HCT116 (cell line): ENCODE data around the gene MROH7. TPM values are rescaled to one million over a fixed set of nuclear protein-coding genes. Genes with fewer than 3 reads are reported as not detected.

Source experiments
- ATAC-seq: fragments of 200-7000 bp; cut with Tn5 transposase; 2 replicates; pipeline ENCODE4 v1.9.1; 2020; ENCODE audit warnings: mild to moderate bottlenecking, moderate library complexity
- BruUV-seq: library from RNA; stranded (reverse); fragments of 400-500 nt; replicated peaks from 2 replicates; lab custom pipeline; 2021; lab: Mats Ljungman, UMichigan
- CTCF ChIA-PET: fragments of 300-600 bp; sonication (Branson Sonifier 250); formaldehyde crosslinking; loops from one replicate; lab custom pipeline; 2021; ENCODE audit warnings: antibody characterized with exemption; lab: Charles Lee
- POLR2A ChIA-PET: fragments of 300-600, 350-600 bp; sonication (Branson Sonifier 250); formaldehyde crosslinking; loops from one replicate; lab custom pipeline; 2021; ENCODE audit warnings: antibody characterized with exemption; lab: Charles Lee
- RAD21 ChIA-PET, 2 experiments: fragments of 300-600 bp; sonication (Branson Sonifier 250); formaldehyde crosslinking; loops; one replicate each; lab custom pipeline; 2023; ENCODE audit warnings: low total read pairs in 2 of 2; ENCODE audit not compliant: uncharacterized antibody in 2 of 2, unreplicated experiment in 2 of 2, low non-redundant PET in 1 of 2; lab: Charles Lee
- DNase-seq: peaks from one replicate; pipeline ENCODE4 v3.0.0-alpha.2; 2010; ENCODE audit warnings: low read depth, low spot score
- H2AFZ ChIP-seq: fragments of 200-600 bp; shearing (Covaris generic), sonication (generic); 2 replicates; pipeline ENCODE4 v1.6.1; 2017; ENCODE audit warnings: low read depth, mixed run types, mixed read lengths, antibody characterized with exemption, low read length; ENCODE audit not compliant: poor library complexity, severe bottlenecking
- H3K27ac ChIP-seq: 2 replicates; pipeline ENCODE4 v1.5.1; 2012; ENCODE audit warnings: low read depth, low read length
- H3K27me3 ChIP-seq: fragments of 200-600 bp; sonication (generic); 2 replicates; pipeline ENCODE4 v1.6.1; 2016; ENCODE audit warnings: mixed run types, low read length, mixed read lengths; ENCODE audit not compliant: insufficient read depth
- H3K36me3 ChIP-seq, 2 experiments: fragments of 200-500 bp in 1 of 2; fragments of 200-600 bp in 1 of 2; sonication (Bioruptor generic) in 1 of 2; sonication (generic) in 1 of 2; 2 replicates each; pipeline versions ENCODE4 v1.5.1 to v1.6.1; 2014 to 2016; ENCODE audit warnings: low read length in 2 of 2, inconsistent platforms in 1 of 2, mixed read lengths in 1 of 2, mixed run types in 1 of 2; ENCODE audit not compliant: insufficient read depth in 2 of 2, control insufficient read depth in 1 of 2
- H3K4me1 ChIP-seq, 2 experiments: fragments of 200-600 bp in 1 of 2; sonication (generic) in 1 of 2; 2 replicates each; pipeline versions ENCODE4 v1.5.1 to v1.6.1; 2012 to 2017; ENCODE audit warnings: low read length in 2 of 2, inconsistent platforms in 1 of 2, mild to moderate bottlenecking in 1 of 2, mixed read lengths in 1 of 2, mixed run types in 1 of 2, moderate library complexity in 1 of 2; ENCODE audit not compliant: insufficient read depth in 2 of 2, control insufficient read depth in 1 of 2
- H3K4me2 ChIP-seq: fragments of 200-600 bp; sonication (generic); 2 replicates; pipeline ENCODE4 v1.6.1; 2017; ENCODE audit warnings: mixed run types, low read length, mixed read lengths
- H3K4me3 ChIP-seq, 2 experiments: fragments of 200-600 bp in 1 of 2; sonication (generic) in 1 of 2; replicated peaks in 1 of 2; 2 replicates each; pipeline ENCODE4 v1.5.1; 2011 to 2016; ENCODE audit warnings: low read length in 2 of 2, control low read depth in 1 of 2, low read depth in 1 of 2, mild to moderate bottlenecking in 1 of 2, mixed read lengths in 1 of 2, mixed run types in 1 of 2
- H3K79me2 ChIP-seq: fragments of 200-600 bp; sonication (generic); 2 replicates; pipeline ENCODE4 v1.6.1; 2017; ENCODE audit warnings: mild to moderate bottlenecking, mixed run types, low read length, moderate library complexity, mixed read lengths; ENCODE audit not compliant: insufficient read depth
- H3K9ac ChIP-seq: fragments of 200-600 bp; sonication (generic); 2 replicates; pipeline ENCODE4 v1.6.1; 2016; ENCODE audit warnings: low read length, mixed read lengths
- H3K9me2 ChIP-seq: fragments of 200-600 bp; sonication (generic), shearing (Covaris generic); 2 replicates; pipeline ENCODE4 v1.6.1; 2017; ENCODE audit warnings: mixed run types, mild to moderate bottlenecking, moderate library complexity; ENCODE audit not compliant: insufficient read depth
- H3K9me3 ChIP-seq, 2 experiments: fragments of 200-500 bp in 1 of 2; fragments of 200-600 bp in 1 of 2; sonication (Bioruptor generic) in 1 of 2; sonication (generic) in 1 of 2; 2 replicates each; pipeline ENCODE4 v1.6.1; 2014 to 2017; ENCODE audit warnings: low read length in 2 of 2, mixed read lengths in 2 of 2, inconsistent platforms in 1 of 2, low read depth in 1 of 2, mild to moderate bottlenecking in 1 of 2, mixed run types in 1 of 2, moderate library complexity in 1 of 2; ENCODE audit not compliant: control insufficient read depth in 1 of 2, insufficient read depth in 1 of 2
- H4K20me1 ChIP-seq: fragments of 200-600 bp; sonication (generic), shearing (Covaris generic); 2 replicates; pipeline ENCODE4 v1.6.1; 2017; ENCODE audit warnings: mixed run types, mild to moderate bottlenecking, moderate library complexity; ENCODE audit not compliant: insufficient read depth
- EGR1 ChIP-seq: IDR thresholded peaks from 2 replicates; pipeline ENCODE4 v1.6.1; 2012; ENCODE audit warnings: low read depth
- JUND ChIP-seq: IDR thresholded peaks from 2 replicates; pipeline ENCODE4 v1.6.1; 2012
- POLR2AphosphoS5 ChIP-seq: IDR thresholded peaks from 2 replicates; pipeline ENCODE4 v1.6.1; 2011; ENCODE audit warnings: mild to moderate bottlenecking, low read depth, low read length, moderate library complexity
- RAD21 ChIP-seq: IDR thresholded peaks from 2 replicates; pipeline ENCODE4 v1.6.1; 2012; ENCODE audit warnings: low read depth, mild to moderate bottlenecking
- SP1 ChIP-seq: IDR thresholded peaks from 2 replicates; pipeline ENCODE4 v1.6.1; 2012; ENCODE audit warnings: low read depth
- SRF ChIP-seq: IDR thresholded peaks from 2 replicates; pipeline ENCODE4 v1.6.1; 2012; ENCODE audit warnings: low read depth
- YY1 ChIP-seq: IDR thresholded peaks from 2 replicates; pipeline ENCODE4 v1.6.1; 2011; ENCODE audit warnings: low read length, low read depth, moderate library complexity, mild to moderate bottlenecking; ENCODE audit not compliant: insufficient replicate concordance; ENCODE audit errors: extremely low read depth
- ZFX ChIP-seq: fragments of 450-650 bp; IDR thresholded peaks from 2 replicates; pipeline ENCODE4 v1.6.1; 2017
- intact Hi-C: fragments of 100-400 bp; cut with micrococcal nuclease; formaldehyde crosslinking; loops from 2 replicates; pipeline ENCODE4 v1.10.0; 2022
- total RNA-seq: library from RNA; stranded (reverse); gene quantifications from one replicate; pipeline ENCODE4 v1.2.1, GENCODE V29; 2021; ENCODE audit not compliant: unreplicated experiment
- TF ChIP-seq, protein P1 (sequence below): IDR thresholded peaks from 2 replicates; pipeline ENCODE4 v1.6.1; 2012
- TF ChIP-seq, protein P2 (sequence below): IDR thresholded peaks from 2 replicates; pipeline ENCODE4 v1.6.1; 2012
- TF ChIP-seq, protein P3 (sequence below): IDR thresholded peaks from 2 replicates; pipeline ENCODE4 v1.6.1; 2011; ENCODE audit warnings: mild to moderate bottlenecking, low read length, moderate library complexity; ENCODE audit not compliant: insufficient replicate concordance; ENCODE audit errors: extremely low read depth
- TF ChIP-seq, protein P4 (sequence below), 3 experiments: fragments of 200-600 bp in 1 of 3; sonication (generic) in 1 of 3; IDR thresholded peaks in 2 of 3; conservative IDR thresholded peaks in 1 of 3; 2 replicates each; pipeline ENCODE4 v1.5.1; 2012 to 2017; ENCODE audit warnings: low read depth in 2 of 3, low read length in 2 of 3, antibody characterized with exemption in 1 of 3, borderline replicate concordance in 1 of 3, control low read depth in 1 of 3, mild to moderate bottlenecking in 1 of 3, mixed read lengths in 1 of 3, mixed run types in 1 of 3, moderate library complexity in 1 of 3; ENCODE audit not compliant: insufficient read depth in 1 of 3
- TF ChIP-seq, protein P5 (sequence below): IDR thresholded peaks from 2 replicates; pipeline ENCODE4 v1.6.1; 2012; ENCODE audit warnings: low read depth

Gene MROH7
- total RNA-seq, 1 experiment from 2014 or later = 1.1 TPM

DNA sequence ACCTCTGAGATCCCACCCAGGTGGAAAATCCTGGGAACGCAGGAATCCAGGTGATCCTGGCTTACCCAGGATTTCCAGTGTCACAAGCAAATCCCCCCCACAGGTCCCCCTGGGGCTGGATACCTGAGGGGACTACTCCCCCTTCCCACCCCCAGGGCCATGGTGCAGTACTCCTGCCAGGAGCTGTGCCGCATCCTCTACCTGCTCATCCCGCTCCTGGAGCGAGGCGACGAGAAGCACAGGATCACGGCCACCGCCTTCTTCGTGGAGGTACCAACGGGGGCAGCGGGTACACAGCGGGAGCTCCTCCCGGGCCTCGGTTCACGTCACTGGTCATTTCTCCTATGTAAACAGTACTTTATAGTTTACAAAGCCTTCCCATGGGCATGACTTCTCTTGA is 53.6 kb downstream of the MROH7 start:
- POLR2A ChIA-PET = no interaction called here
- Histone ChIP-seq H3K9me3 (no peaks in the 10 kb centered on the region), H3K79me2 (no peaks in the 10 kb centered on the region), H3K9ac (no peak overlapping the region), H3K4me1 (no peaks in the 10 kb centered on the region), H3K4me3 (no peak overlapping the region), H3K27ac (no peak overlapping the region), H3K9me2 (no peaks in the 10 kb centered on the region), H3K27me3 (no peaks in the 10 kb centered on the region), H2AFZ (no peak overlapping the region), H3K36me3 (no peaks in the 10 kb centered on the region), H3K4me2 (no peak overlapping the region), H4K20me1 (no peaks in the 10 kb centered on the region)
- DNase-seq = no peak
- RAD21 ChIA-PET = no interaction called here
- no TSS peak for BruUV-seq
- CTCF ChIA-PET = no interaction called here
- TF ChIP-seq, protein P1, sequence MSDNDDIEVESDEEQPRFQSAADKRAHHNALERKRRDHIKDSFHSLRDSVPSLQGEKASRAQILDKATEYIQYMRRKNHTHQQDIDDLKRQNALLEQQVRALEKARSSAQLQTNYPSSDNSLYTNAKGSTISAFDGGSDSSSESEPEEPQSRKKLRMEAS = no peak
- intact Hi-C loops = no loop called here
- no peak for ATAC-seq

DNA sequence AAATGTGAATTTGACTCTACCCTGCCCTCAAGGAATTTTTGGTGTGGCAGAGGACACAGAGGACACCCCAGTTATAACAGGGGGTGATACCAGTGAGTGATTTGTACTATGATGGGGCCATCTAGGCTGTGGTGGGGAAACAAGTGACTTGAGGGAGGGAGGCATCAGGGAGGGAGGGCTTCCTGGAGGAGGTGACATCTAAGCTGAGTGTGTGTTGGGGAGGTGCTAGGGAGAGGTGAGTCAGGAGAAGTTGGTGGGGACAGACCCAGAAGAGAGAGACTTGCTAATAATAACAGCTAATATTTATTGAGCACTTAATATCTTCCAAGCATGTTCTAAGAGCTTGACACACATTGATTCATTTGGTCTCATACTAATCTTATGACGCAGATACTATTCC is 54.2 kb downstream of the MROH7 start:
- Histone ChIP-seq H3K9ac (no peak overlapping the region), H3K9me3 (no peaks in the 10 kb centered on the region), H4K20me1 (no peaks in the 10 kb centered on the region), H3K9me2 (no peaks in the 10 kb centered on the region), H3K79me2 (no peaks in the 10 kb centered on the region), H3K4me2 (no peak overlapping the region), H3K27me3 (no peaks in the 10 kb centered on the region), H3K27ac (no peak overlapping the region), H2AFZ (no peak overlapping the region), H3K36me3 (no peaks in the 10 kb centered on the region), H3K4me3 (no peak overlapping the region), H3K4me1 (no peaks in the 10 kb centered on the region)
- no peak for ATAC-seq
- DNase-seq = no peak
- TF ChIP-seq, protein P2, sequence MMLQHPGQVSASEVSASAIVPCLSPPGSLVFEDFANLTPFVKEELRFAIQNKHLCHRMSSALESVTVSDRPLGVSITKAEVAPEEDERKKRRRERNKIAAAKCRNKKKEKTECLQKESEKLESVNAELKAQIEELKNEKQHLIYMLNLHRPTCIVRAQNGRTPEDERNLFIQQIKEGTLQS = no peak
- TF ChIP-seq, protein P3, sequence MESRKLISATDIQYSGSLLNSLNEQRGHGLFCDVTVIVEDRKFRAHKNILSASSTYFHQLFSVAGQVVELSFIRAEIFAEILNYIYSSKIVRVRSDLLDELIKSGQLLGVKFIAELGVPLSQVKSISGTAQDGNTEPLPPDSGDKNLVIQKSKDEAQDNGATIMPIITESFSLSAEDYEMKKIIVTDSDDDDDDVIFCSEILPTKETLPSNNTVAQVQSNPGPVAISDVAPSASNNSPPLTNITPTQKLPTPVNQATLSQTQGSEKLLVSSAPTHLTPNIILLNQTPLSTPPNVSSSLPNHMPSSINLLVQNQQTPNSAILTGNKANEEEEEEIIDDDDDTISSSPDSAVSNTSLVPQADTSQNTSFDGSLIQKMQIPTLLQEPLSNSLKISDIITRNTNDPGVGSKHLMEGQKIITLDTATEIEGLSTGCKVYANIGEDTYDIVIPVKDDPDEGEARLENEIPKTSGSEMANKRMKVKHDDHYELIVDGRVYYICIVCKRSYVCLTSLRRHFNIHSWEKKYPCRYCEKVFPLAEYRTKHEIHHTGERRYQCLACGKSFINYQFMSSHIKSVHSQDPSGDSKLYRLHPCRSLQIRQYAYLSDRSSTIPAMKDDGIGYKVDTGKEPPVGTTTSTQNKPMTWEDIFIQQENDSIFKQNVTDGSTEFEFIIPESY = no peak
- TF ChIP-seq SRF (no peak), POLR2AphosphoS5 (no peak), YY1 (no peak), JUND (no peak), RAD21 (no peak), SP1 (no peak), ZFX (no peak), EGR1 (no peak)
- TF ChIP-seq, protein P4, sequence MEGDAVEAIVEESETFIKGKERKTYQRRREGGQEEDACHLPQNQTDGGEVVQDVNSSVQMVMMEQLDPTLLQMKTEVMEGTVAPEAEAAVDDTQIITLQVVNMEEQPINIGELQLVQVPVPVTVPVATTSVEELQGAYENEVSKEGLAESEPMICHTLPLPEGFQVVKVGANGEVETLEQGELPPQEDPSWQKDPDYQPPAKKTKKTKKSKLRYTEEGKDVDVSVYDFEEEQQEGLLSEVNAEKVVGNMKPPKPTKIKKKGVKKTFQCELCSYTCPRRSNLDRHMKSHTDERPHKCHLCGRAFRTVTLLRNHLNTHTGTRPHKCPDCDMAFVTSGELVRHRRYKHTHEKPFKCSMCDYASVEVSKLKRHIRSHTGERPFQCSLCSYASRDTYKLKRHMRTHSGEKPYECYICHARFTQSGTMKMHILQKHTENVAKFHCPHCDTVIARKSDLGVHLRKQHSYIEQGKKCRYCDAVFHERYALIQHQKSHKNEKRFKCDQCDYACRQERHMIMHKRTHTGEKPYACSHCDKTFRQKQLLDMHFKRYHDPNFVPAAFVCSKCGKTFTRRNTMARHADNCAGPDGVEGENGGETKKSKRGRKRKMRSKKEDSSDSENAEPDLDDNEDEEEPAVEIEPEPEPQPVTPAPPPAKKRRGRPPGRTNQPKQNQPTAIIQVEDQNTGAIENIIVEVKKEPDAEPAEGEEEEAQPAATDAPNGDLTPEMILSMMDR (IDR thresholded peaks at IDR 0.05 in 2 of 3, conservative IDR thresholded peaks at IDR 0.05 in 1 of 3; ENCODE audit: borderline replicate concordance in 1 of 3, insufficient read depth in 1 of 3, low read depth in 2 of 3, low read length in 2 of 3) = no peak
- TF ChIP-seq, protein P5, sequence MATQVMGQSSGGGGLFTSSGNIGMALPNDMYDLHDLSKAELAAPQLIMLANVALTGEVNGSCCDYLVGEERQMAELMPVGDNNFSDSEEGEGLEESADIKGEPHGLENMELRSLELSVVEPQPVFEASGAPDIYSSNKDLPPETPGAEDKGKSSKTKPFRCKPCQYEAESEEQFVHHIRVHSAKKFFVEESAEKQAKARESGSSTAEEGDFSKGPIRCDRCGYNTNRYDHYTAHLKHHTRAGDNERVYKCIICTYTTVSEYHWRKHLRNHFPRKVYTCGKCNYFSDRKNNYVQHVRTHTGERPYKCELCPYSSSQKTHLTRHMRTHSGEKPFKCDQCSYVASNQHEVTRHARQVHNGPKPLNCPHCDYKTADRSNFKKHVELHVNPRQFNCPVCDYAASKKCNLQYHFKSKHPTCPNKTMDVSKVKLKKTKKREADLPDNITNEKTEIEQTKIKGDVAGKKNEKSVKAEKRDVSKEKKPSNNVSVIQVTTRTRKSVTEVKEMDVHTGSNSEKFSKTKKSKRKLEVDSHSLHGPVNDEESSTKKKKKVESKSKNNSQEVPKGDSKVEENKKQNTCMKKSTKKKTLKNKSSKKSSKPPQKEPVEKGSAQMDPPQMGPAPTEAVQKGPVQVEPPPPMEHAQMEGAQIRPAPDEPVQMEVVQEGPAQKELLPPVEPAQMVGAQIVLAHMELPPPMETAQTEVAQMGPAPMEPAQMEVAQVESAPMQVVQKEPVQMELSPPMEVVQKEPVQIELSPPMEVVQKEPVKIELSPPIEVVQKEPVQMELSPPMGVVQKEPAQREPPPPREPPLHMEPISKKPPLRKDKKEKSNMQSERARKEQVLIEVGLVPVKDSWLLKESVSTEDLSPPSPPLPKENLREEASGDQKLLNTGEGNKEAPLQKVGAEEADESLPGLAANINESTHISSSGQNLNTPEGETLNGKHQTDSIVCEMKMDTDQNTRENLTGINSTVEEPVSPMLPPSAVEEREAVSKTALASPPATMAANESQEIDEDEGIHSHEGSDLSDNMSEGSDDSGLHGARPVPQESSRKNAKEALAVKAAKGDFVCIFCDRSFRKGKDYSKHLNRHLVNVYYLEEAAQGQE = no peak
- BruUV-seq = no TSS peak
- POLR2A ChIA-PET = no interaction called here
- RAD21 ChIA-PET = no interaction called here
- CTCF ChIA-PET = no interaction called here
- intact Hi-C loops = no loop called here
